Kidney tubule cell (primary cell): ENCODE results near the gene SPHK1.
"Not testable (repeated sequence)": the region's sequence is repeated elsewhere in the genome, so short reads cannot be mapped to it uniquely, and the experiment has no call there.

Source experiments
- DNase-seq: peaks from one replicate; pipeline ENCODE4 v3.0.0-alpha.2; 2018; ENCODE audit warnings: low spot score

The SPHK1 gene, protein sequence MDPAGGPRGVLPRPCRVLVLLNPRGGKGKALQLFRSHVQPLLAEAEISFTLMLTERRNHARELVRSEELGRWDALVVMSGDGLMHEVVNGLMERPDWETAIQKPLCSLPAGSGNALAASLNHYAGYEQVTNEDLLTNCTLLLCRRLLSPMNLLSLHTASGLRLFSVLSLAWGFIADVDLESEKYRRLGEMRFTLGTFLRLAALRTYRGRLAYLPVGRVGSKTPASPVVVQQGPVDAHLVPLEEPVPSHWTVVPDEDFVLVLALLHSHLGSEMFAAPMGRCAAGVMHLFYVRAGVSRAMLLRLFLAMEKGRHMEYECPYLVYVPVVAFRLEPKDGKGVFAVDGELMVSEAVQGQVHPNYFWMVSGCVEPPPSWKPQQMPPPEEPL

GRCh38 chr17:76384222-76384986 lies at the start of gene SPHK1:
Gene SPHK1 (plus strand): TSS chr17:76384609. CDS start chr17:76385645, 1,036 bp downstream.
- DNase-seq: peak; percentile 91

GRCh38 chr17:76335716-76336381 lies 48.6 kb upstream of the SPHK1 start:
- DNase-seq: no peak

GRCh38 chr17:76336756-76337412 lies 47.5 kb upstream of the SPHK1 start:
- no peak for DNase-seq

GRCh38 chr17:76337413-76337777 lies 47.0 kb upstream of the SPHK1 start:
- DNase-seq: peak; percentile 36

DNA sequence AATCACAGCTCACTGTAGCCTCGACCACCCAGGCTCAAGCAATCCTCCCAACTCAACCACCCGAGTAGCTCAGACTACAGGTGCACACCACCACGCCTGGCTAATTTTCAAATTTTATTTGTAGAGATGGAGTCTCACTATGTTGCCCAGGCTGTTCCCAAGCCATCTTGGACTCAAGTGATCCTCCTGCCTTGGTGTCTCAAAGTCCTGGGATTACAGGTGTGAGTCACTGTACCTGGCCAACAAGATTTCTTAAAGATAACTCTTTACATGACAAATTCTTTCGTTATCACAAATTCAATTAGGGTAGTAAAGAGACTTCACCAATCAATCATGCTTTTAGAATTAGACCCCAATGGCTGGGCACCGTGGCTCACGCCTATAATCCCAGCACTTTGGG lies 43.1 kb upstream of the SPHK1 start:
- no peak for DNase-seq

- DNase-seq: no peak
Measured at GRCh38 chr17:76343106-76343505, 41.3 kb upstream of the SPHK1 start.

- no peak for DNase-seq
Measured at GRCh38 chr17:76345377-76345974, 38.9 kb upstream of the SPHK1 start.

DNA sequence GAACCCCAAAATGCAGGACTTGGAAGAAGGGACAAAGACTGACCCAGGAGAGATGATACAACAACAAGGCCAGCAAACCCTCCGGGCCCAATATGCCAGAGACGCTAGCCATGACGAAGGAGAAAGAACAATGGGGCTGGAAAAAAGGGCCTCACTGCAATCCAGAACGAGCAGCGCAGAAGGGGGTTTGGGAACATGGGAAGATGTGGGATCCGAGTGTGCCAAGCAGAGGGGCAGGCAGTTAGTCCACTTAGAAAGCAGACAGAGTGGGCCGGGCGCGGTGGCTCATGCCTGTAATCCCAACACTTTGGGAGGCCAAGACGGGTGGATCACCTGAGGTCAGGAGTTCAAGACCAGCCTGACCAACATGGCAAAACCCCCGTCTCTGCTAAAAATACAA lies 37.5 kb upstream of the SPHK1 start:
- DNase-seq: not testable (repeated sequence)

GRCh38 chr17:76350463-76350862 lies 33.9 kb upstream of the SPHK1 start:
- no peak for DNase-seq

DNA sequence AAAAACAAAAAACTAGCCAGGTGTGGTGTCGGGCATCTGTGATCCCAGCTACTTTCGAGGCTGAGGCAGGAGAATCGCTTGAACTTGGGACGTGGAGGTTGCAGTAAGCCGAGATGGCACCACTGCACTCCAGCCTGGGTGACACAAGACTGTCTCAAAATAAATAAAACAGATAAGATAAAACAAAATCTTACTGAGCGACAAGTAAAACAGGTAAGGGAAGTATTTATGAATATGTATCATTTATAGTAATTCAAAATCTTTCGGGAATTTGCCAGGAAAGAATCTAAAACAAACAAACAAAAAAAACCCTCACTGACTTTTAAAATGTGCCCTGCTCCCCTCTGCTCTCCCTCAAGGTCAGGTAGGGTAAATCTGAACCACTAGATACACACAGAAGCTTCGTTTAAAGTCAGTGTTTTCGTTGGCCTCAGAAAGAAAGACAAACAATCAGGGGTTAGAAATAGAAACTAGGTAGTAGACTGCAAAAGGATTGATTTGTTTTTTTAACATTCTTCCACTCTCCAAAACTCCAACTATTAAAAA lies 32.8 kb upstream of the SPHK1 start:
- no peak for DNase-seq

- peak; percentile 35 for DNase-seq
Measured at GRCh38 chr17:76353004-76353598, 31.3 kb upstream of the SPHK1 start.

DNA sequence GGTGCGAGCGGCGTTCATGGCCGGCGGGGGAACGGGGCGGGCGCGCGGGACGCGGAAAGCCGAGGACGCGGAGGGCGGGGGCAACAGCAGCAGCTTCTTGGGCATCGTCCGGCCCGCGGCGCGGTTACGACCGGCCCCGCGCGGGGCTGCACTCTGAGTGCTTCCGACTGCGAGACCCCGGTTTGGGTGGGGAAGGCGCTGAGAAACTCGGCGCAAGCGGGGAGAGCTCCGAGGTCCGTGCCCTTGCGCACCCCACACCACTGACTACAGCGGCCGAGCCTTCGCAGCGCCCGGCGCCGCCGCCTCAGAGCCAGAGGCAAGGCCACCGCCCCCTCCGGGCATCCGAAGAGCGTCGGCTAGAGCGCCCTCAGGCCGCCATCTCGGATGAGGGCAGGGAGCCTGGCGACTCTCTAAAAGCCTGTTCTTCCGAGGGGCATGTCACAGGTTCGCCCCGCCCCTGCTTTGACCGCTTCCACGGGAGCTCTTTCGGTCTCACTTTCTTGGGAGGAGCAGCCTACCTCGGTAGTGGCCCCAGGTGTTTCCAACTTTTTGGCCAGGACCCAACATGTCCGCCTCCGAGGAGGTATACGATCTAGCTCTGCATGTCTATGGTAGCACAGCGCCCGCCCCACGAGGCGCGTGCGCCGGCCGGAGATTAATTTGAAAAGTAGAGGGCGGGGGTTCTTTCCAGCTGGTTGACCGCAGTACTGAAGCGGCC lies 30.7 kb upstream of the SPHK1 start, which contains the start of gene PRPSAP1:
Gene PRPSAP1, minus strand, starts transcription at position 318 of the 718 bp plus-strand sequence. Its CDS starts 213 bp downstream, at position 105.
- peak; percentile 94 for DNase-seq

DNA sequence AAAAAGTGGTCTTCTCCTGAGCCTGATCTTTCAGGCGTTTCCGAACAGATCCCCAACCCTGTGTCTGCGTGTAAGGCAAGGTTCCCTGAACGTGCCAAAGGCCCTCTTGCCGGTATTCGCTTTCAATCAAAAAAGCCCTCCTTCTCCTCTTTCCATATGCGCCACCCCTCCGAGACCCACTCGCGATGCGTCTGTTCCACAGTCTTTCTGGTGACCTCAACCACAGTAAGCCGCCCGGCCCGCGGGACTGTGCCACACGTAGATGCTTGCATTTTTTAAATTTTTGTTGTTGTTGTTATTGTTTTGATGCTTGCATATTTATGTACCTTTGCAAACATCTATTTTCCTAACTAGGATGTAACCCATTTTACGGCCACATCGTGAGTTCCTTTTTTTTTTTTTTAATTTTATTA lies 30.1 kb upstream of the SPHK1 start:
- no peak for DNase-seq

GRCh38 chr17:76354747-76355310 lies 29.6 kb upstream of the SPHK1 start:
- peak; percentile 20 for DNase-seq

GRCh38 chr17:76356803-76357456 lies 27.5 kb upstream of the SPHK1 start:
- no peak for DNase-seq

DNA sequence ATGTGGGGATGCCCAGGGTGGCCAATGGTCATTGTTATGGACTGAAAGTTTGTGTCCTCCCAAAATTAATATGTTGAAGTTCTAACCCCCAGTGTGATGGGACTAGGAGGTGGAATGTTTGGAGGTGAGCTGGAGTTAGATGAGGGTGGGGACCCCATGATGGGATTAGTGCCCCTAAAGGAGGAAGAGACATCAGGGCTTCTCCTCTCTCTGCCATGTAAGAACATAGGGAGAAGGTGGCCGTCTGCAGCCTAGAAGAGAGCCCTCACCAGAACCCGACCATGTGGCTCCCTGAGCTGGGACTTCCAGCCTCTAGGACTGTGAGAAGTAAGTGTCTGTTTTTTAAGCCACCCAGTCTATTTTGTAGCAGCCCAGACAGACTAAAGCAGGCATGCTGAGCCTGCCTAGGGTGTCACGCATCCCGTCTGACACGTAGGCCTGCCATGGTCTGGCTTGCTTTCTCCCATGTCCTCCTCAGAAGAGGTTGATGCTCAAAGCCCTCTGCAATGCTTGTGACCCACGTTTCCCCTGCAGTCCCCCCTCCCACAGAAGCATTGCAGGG lies 26.7 kb upstream of the SPHK1 start:
- no peak for DNase-seq

GRCh38 chr17:76359375-76359774 lies 25.0 kb upstream of the SPHK1 start:
- no peak for DNase-seq

- DNase-seq: not testable (repeated sequence)
Measured at GRCh38 chr17:76359776-76360175, 24.6 kb upstream of the SPHK1 start.

DNA sequence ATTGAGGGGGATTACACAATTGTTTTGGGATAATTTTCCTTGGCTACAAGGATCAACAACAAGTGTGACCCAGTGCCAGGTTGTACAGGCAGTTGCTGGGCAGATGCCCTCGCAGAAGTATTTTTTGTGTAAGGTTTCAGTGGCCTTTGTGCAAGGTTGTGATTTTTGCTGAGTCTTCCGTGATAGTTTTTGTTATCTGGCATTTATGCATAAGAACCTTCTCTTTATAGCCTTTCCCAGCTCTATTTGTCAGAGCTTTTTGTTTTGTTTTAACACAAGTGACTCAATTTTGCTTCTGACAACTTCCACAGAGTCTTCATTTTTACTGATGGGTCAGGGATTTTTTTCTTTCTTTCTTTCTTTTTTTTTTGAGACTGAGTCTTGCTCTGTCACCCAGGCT lies 23.9 kb upstream of the SPHK1 start:
- DNase-seq: no peak
